ENCODE measurements around the gene SRSF10.
A peak's percentile ranks its signal among the peaks of the same experiment; 100 is the strongest.
"Not testable (repeated sequence)": the region's sequence is repeated elsewhere in the genome, so short reads cannot be mapped to it uniquely, and the experiment has no call there.

SRSF10 gene

DNA sequence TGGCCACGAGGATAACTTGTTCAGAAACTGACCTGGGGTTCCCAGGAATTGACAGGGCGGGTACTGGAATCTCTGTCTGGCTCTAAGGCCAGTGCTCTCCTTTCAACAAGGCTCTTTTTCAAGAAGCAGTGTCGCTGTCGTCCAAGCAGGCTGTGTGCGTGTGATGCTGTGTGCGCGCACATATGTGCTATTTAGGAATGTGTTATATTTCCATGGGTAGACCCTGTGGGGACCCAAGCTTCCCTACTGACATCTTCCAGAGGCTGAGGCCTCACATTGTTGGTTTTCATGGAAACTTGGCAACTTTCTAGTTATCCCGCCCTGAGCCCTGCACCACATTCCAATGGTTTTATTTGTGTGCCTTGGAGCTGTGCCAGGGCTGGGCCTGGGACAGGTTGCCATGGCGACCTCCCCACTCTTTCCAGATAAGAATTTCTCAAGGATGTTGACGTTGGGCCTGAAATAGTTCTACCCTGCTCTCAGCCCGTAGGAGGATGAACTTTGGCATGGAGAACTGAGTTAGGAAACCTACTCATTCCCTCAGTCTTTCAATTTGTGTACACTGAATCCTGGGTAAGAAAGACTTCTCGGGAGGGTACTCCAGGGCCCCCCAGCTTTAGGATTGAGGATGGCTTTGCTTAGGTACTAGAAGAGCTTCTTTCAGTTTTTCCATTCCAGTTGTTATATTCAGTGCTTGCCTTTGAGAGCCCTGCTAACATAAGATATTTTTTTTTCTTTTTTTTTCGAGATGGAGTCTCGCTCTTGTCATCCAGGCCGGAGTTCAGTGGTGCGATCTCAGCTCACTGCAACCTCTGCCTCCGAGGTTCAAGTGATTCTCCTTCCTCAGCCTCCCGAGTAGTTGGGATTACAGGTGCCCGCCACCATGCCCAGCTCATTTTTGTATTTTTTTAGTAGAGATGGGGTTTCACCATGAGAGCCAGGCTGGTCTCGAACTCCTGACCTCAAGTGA, 38.8 kb upstream of the SRSF10 start:
- H3K27ac ChIP-seq, result peak overlapping the region; percentile 87 to 96
- peak; percentile 99 for DNase-seq (ENCODE audit: low spot score)
- H3K4me3 ChIP-seq, result peak overlapping the region; percentile 36
- TF ChIP-seq, protein P1, sequence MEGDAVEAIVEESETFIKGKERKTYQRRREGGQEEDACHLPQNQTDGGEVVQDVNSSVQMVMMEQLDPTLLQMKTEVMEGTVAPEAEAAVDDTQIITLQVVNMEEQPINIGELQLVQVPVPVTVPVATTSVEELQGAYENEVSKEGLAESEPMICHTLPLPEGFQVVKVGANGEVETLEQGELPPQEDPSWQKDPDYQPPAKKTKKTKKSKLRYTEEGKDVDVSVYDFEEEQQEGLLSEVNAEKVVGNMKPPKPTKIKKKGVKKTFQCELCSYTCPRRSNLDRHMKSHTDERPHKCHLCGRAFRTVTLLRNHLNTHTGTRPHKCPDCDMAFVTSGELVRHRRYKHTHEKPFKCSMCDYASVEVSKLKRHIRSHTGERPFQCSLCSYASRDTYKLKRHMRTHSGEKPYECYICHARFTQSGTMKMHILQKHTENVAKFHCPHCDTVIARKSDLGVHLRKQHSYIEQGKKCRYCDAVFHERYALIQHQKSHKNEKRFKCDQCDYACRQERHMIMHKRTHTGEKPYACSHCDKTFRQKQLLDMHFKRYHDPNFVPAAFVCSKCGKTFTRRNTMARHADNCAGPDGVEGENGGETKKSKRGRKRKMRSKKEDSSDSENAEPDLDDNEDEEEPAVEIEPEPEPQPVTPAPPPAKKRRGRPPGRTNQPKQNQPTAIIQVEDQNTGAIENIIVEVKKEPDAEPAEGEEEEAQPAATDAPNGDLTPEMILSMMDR (IDR thresholded peaks at IDR 0.05), result no peak

DNA sequence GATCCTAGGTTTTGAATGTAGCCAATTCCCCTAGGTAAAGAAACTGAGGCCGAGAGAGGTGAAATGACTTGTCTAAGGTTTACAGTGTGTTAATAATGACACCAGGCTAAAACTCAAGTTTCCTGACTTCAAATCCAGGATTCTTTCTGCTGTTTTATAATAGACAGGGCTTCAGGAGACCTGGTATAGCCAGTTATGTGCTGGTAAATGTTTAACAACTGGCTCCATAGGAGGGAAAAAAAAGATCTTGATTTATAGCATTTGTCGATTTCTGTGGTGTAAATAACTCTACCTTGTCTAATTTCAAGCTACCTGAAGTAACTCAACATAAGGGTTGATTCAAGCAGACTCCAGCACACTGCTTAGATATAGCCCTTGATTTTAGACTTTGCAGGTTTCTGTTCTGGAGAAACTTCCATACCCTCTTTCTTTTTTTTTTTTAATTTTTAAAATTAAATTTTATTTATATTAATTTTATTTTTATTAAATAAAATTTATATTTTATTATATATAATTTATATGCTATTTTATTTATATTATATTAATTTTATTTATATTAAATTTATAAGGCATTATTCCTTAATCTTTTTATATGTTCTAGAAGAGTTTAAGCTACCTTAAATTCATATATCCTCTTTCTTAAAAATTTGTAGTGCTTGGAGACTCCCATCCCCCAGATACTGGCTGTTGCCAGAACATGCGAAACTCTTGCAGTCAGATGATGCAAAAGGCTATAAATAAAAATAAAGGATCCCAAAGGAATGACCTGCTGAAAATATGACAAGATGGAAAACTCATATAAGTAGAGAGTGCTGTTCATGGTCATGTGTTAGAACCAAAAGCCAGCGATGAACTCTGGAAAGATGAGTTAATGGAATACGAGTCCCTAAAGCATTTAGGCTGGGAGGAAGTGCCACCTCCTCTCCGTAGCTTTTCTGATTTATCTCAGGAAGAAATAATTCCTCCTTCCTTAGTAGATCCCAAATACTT, 35.4 kb upstream of the SRSF10 start:
- TF ChIP-seq, protein P1 (IDR thresholded peaks at IDR 0.05), result no peak
- Histone ChIP-seq H3K27ac (peak overlapping the region; percentile 77 to 87), H3K4me3 (no peak overlapping the region)
- no peak for DNase-seq (ENCODE audit: low spot score)

GRCh38 chr1:24012878-24013277, 32.8 kb upstream of the SRSF10 start:
- H3K4me3 ChIP-seq; H3K27ac ChIP-seq; DNase-seq (ENCODE audit: low spot score): not testable (repeated sequence)

DNA sequence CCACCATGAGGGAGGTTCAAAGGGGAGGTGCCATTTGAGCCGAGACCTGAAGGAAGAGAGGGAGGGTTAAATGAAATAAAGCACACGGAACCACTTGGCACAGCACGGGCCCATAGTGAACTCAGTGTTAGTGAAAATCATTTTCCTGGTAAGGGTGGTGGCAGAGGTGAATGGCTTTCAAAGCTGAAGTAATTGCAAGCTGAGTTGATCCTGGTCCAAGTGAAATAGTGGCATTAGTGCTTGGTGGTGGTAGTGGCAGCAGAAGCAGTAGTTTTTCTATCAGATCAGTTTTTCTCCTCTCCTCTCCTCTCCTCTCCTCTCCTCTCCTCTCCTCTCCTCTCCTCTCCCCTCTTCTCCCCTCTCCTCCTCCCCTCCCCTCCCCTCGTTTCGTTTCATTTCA, 30.5 kb upstream of the SRSF10 start:
- DNase-seq (ENCODE audit: low spot score), result no peak
- Histone ChIP-seq H3K4me3 (no peak overlapping the region), H3K27ac (peak overlapping the region in 1 of 2 donors; percentile 71)
- TF ChIP-seq, protein P1 (IDR thresholded peaks at IDR 0.05), result no peak

DNA sequence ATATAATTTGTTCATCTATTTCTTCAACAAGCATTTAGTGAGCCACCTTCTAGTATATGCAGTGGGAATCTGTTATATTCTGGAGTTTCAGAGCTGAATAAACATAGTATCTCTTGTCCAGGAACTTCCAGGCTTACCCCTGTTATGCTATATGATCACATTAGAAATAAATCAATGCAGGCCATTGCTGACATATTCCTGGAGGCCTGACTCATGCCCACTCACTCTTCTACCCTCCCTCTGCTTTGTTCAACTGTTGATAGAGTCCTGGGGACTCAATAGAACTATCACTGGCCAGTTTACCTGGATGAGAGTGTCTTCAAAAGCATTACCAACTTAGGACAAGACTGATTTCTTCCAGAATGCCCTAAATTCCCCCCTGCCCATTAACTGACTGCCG, 29.3 kb upstream of the SRSF10 start:
- DNase-seq (ENCODE audit: low spot score), result no peak
- Histone ChIP-seq H3K27ac (peak overlapping the region in 1 of 2 donors; percentile 71), H3K4me3 (no peak overlapping the region)
- TF ChIP-seq, protein P1 (IDR thresholded peaks at IDR 0.05), result no peak

DNA sequence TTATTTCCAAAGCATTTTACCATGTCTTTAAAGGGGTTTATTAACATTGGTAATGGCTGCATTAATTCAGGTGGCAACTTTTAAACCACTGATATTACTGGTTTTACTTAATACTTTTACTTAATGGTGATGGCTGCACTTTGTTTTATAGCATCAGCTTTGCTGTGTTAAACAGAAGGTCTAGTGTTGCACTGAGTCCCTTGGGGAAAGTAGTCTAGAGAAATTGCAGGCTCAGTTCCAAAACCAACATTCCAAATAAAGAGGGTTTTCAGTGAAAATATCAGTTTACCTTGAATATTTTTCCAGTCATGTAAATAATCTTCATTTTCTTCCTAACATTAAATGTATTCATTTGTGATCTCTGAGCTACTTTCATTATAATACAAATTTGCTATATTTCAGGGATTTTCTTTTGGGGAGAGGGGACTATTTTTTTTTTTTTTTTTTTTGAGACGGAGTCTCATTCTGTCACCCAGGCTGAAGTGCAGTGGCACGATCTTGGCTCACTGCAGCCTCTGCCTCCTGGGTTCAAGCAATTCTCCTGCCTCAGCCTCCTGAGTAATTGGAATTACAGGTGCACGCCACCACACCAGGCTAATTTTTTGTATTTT, 28.6 kb upstream of the SRSF10 start:
- H3K27ac ChIP-seq, result peak overlapping the region; percentile 33 to 72
- DNase-seq (ENCODE audit: low spot score), result not testable (repeated sequence)

DNA sequence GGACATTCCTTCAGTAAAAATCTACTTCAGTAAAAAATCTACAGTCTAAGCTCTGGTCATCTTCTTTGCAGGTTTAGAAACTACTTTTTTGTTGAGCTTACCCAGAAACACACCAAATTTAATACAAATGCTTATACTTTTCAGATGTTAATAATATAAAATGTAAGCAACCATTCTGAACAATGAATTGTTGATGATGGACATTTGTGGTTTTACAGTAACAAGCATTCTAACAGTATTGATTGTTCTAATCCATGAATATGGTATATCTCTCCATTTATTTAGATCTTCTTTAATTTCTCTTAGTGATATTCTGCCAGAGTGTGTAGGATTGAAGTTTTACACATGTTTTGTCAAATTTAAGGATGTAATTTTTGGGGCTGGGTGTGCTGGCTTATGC, 27.0 kb upstream of the SRSF10 start:
- Histone ChIP-seq H3K27ac (no peak overlapping the region), H3K4me3 (no peak overlapping the region)
- no peak for DNase-seq (ENCODE audit: low spot score)
- TF ChIP-seq, protein P1 (IDR thresholded peaks at IDR 0.05), result no peak

More for the DNA sequence above, 28.6 kb upstream of the SRSF10 start:
- H3K4me3 ChIP-seq, result not testable (repeated sequence)

All from coronary artery (tissue), 2 donors.